ENCODE data around the gene CD34.

Gene CD34

DNA sequence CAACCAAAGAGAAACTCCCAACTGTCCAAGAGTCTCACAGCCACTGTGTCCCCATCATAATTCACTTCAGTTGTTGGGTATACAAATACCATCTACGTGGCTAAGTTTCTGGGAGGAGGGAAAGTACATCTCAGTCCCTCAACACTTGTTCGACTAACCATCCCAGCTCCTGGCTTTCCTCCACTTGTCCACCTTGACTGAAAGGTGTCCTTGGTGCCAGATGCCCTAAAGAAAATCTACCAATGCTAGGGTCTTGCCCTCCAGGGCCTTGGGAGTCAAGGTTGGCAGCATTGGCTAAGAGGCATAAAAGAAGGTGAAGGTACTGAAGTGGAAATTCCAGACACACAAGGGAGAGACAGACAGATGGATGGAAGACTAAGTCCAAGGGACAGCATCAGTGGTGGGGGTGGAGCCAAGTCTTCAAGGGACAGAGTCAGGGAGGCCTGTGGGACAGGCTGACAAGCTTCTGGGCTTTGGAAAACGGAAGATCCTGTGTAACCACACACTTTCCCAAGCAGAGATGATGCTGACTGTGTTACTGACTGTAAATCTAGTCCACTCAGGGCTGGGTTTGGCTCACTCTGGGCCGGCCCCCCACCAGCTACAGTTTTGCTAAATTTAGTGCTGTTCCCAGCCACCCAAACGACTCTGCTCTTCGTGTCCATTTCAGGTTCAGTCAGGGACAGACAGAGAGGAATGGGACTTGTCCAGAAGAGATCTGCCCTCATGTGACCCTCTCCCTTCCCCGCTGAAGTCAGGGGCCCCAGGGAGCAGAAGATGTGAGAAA, 60.1 kb downstream of the CD34 start:
- DNase-seq: no peak

DNA sequence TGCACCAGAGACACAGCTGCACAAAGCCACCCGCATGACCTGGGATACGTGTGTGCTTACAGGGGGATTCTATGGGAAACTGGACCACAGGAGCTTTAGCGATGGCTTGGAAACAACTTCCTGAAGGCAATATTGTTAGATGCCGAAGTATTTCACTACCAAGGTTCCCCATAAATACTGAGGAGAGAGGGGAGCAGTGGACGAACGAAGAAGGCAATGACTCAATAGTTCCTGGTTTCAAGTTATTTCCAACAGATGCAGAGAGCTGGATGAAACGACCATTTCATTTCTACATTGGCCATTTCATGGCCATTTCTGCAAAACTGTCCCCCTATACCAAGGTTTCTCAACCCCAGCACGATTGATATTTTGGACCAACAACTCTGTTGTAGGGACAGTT, 61.3 kb downstream of the CD34 start:
- no peak for DNase-seq

DNA sequence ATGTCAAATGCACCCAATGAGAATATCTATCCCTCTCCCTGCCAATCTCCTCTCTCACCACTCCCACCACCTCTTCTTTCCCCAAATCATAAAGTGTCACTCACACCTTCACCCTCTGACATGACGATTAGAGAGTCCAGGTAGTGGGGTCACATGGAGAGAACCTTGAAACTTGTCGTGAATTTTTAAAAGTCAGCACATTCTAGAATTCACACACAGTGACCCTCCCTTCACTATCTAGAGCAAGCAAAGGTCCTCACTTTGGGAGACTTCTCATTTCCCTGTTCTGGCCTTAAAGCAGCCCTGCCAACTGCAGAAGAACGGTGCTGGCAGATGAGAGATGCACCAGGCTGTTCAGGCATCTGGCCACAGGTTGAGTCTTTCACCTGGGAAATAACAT, 61.9 kb downstream of the CD34 start:
- no peak for DNase-seq

- DNase-seq: peak; percentile 64
These were observed 62.7 kb downstream of the CD34 start for GRCh38 chr1:207848234-207848633.

- no peak for DNase-seq
These were observed 63.8 kb downstream of the CD34 start for GRCh38 chr1:207847116-207847515.

DNA sequence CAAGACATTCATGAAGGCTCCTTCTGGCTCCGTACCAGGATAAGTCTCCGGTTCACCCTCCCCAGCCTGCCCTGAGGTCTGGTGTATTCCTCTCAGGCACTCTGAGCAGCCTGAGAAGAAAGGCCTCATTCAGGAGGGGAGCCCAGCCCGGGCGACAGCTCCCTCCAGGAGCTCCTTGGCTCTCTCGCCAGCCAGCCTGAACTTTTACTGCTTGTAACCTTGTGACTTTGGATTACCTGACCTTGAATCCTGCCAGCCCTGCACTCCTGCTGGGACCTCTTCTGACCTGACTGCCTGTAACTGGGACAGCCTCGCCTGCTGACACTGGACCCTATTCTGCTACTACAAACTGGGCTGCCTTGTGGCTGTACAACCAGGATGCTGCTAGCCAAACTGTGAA, 65.8 kb downstream of the CD34 start:
- no peak for DNase-seq

GRCh38 chr1:207844371-207844770, 66.6 kb downstream of the CD34 start:
- DNase-seq: no peak

DNA sequence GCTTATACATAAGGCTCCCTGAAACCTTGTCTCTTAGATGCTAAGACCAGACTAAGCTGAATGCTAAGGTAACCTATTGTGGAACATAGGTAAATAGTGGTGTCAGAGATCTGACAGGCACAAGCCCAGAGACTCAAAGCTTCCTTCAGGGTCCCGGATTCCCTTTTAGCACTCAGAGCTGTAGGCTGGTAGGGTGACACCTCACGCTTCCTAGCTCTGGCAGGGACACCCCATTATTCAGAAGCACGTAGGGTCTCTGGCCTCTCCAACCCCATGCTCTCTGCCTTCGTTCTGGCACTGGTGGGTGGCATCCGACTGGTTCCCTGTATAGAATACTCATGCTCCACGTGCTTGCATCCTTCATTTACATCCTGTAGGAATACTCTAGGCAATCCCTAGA, 68.4 kb downstream of the CD34 start:
- DNase-seq: no peak

- no peak for DNase-seq
These were observed 69.0 kb downstream of the CD34 start for GRCh38 chr1:207841901-207842300.

- DNase-seq: no peak
These were observed 69.6 kb downstream of the CD34 start for GRCh38 chr1:207841293-207841692.

DNA sequence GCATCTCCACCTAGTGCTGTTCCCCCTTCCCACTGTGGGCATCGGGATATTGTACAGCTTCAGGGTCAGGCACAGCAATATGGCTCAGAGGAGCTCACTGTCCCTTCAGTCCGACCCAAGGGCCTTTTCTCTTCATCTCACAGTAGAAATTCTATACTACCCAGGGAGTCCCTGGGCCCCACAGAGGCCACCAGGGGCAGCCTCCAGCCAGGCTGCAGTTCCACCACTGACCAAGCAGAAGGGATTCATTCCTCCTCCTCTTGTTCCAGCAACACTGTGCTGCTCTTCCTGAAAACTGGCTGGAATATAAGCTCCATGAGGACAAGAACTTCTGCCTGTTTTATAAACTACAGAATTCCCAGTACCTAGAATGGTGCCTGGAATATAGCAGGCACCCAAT, 70.5 kb downstream of the CD34 start:
- no peak for DNase-seq

- no peak for DNase-seq
These were observed 71.9 kb downstream of the CD34 start for GRCh38 chr1:207839083-207839413.

- no peak for DNase-seq
These were observed 72.5 kb downstream of the CD34 start for GRCh38 chr1:207838156-207839082.

- no peak for DNase-seq
These were observed 73.3 kb downstream of the CD34 start for GRCh38 chr1:207837673-207838072.

- DNase-seq: no peak
These were observed 74.2 kb downstream of the CD34 start for GRCh38 chr1:207836591-207837347.

DNA sequence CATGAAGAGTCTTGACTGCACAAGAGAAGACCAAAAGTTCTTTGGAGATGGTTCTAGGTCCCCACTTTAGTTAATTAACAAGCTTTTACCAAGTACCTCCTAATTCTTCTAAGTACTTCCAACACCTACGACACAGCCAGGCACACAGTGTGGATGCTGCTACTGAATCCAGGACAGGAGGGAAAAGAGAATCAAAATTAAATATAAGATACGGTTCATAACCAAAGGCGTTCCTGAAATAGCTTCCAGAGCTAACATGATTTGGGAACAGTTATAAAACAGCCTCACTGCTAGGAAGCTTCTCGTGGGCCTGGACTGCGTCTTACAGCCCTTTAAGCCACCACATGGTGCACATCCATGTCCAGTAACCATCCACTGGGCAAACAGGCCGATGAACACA, 75.0 kb downstream of the CD34 start:
- no peak for DNase-seq

GRCh38 chr1:207833956-207834660, 76.8 kb downstream of the CD34 start:
- DNase-seq: no peak

GRCh38 chr1:207833381-207833780, 77.5 kb downstream of the CD34 start:
- DNase-seq: no peak

GRCh38 chr1:207832796-207833195, 78.1 kb downstream of the CD34 start:
- no peak for DNase-seq

DNA sequence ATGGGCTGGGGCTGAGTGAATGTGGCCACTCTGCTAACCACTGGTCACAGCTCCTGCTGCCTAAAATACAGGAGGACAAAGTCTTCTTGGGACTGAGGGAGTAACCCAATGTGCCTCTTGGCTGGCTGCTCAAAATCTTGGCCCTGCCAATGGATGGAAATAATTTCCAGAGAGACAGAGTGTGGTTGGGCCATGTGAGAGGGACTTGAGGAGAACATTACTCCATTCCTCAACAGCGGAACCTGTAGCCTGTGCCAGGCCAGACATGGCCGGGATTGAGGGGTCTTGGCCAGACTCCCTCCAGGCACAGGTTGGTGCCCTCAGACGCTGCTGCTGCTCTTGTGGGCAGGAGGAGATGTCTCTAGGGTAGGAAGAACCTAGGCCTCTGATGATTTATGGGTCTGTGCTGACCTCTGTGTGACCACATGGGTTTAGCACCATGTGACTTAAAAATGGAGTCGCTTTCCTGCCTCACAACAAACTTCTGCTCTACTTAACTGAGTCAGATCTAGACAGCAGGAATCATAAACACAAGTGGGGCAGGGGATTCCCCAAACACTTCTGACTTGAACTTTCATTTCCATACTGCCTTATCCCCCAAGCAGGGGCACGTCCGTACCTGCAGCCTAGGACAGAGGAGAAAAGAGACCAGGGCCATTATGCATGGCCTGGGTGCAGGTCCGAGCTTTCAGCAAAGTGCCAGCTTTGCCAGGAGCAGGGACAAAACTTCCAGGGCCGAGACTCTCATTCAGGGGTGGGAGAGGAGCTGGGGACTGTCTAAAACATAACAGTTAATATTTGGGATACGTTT, 79.2 kb downstream of the CD34 start:
- DNase-seq: peak; percentile 57
